Measurements from ENCODE around the gene TAS2R60. TPM values are rescaled to one million over a fixed set of nuclear protein-coding genes. Genes with fewer than 3 reads are reported as not detected.

Gene TAS2R60
- total and polyA plus RNA-seq, 2 of the 4 experiments (the other 2 are of a cell fraction): not detected

DNA sequence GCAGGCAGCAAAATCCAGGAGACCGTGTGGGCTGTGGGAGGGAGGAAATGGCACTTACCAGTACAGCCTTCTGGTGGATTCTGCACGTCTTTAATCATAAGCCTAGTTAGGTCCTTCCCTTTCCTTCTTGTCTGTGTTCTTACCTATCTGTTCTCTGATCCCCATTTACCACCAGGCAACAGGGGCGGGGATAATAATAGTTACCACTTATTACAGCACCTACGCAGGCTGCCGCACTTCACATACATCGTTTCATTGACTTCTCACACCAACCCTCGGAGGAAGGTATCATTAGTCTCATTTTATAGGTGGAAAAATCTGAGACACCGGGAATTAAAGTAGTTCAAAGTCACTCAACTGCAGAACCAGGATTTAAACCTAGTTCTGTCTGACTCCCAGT is 30.1 kb upstream of the TAS2R60 start:
- in situ Hi-C loops (cut with MboI; ENCODE audit: low sequenced_read_pairs): no loop called here
- POLR2A ChIA-PET (ENCODE audit: unreplicated experiment): no interaction called here

More for the DNA sequence above, 30.1 kb upstream of the TAS2R60 start:
- peaks cover 8% of the 10 kb centered on the region for H3K4me1 ChIP-seq (ENCODE audit: control insufficient read depth, insufficient read depth, low read length)
- no CpG with 5 or more reads among the region's 8 CpGs for WGBS, 2 experiments (ENCODE audit: extremely low coverage in 2 of 2, insufficient read length in 1 of 2)
- H3K9me1 ChIP-seq (ENCODE audit: insufficient read depth, low read length): no peaks in the 10 kb centered on the region
- H4K91ac ChIP-seq (ENCODE audit: insufficient read depth, low read depth, low read length): no peak overlapping the region
- H2AFZ ChIP-seq (replicated peaks; ENCODE audit: low read length, poor library complexity): no peak overlapping the region
- no TSS peak for BruUV-seq (replicated peaks)
- dilution Hi-C loops (cut with HindIII; ENCODE audit: low sequenced_read_pairs, unreplicated experiment): no loop called here
- H4K20me1 ChIP-seq (ENCODE audit: insufficient read depth, low read length): no peaks in the 10 kb centered on the region
- H4K8ac ChIP-seq (ENCODE audit: low read depth in 2 of 2, low read length in 2 of 2): no peak overlapping the region
- H3K14ac ChIP-seq (replicated peaks; ENCODE audit: low read depth, low read length): no peak overlapping the region
- no peak overlapping the region for H3K18ac ChIP-seq (ENCODE audit: low read depth, low read length)
- H3K79me1 ChIP-seq (ENCODE audit: low read depth in 1 of 2, low read length in 2 of 2): no peaks in the 10 kb centered on the region
- no peak overlapping the region for H3K27ac ChIP-seq (ENCODE audit: insufficient read depth, low read length)
- H3K9ac ChIP-seq (ENCODE audit: low read depth, low read length): no peak overlapping the region
- CTCF ChIA-PET: no interaction called here
- no peak for DNase-seq
- H4K5ac ChIP-seq (ENCODE audit: low read depth, low read length): no peak overlapping the region
- intact Hi-C loops (cut with micrococcal nuclease): loop anchor here (5.0 kb wide), 2 partner anchors 74 to 156 kb away; no protein-coding TSS in a partner anchor
- no peak overlapping the region for H3K4ac ChIP-seq (ENCODE audit: low read depth, low read length)
- no peak overlapping the region for H3K23ac ChIP-seq (ENCODE audit: low read depth, low read length)
- no peak overlapping the region for H2AK9ac ChIP-seq (replicated peaks; ENCODE audit: low read depth, low read length, poor library complexity)
- no peak overlapping the region for H2BK15ac ChIP-seq (ENCODE audit: low read depth, low read length)
- no peak overlapping the region for H2AK5ac ChIP-seq (ENCODE audit: low read depth, low read length)
- no peak overlapping the region for H2BK20ac ChIP-seq (ENCODE audit: low read depth, low read length)
- ATAC-seq (ENCODE audit: low read depth): no peak
- H3K36me3 ChIP-seq (ENCODE audit: control insufficient read depth, insufficient read depth, low read length): no peaks in the 10 kb centered on the region
- no peaks in the 10 kb centered on the region; the same call in 1 of the 2 replicates for H3K27me3 ChIP-seq (ENCODE audit: control insufficient read depth, insufficient read depth, low read length)
- H3K4me2 ChIP-seq (ENCODE audit: low read depth, low read length): no peak overlapping the region
- TF ChIP-seq CTCF (conservative IDR thresholded peaks at IDR 0.05; ENCODE audit: low read depth, low read length): no peak
- TF ChIP-seq NFE2L2 (IDR thresholded peaks at IDR 0.05; ENCODE audit: low read depth, low read length): no peak
- TF ChIP-seq RCOR1 (IDR thresholded peaks at IDR 0.05; ENCODE audit: insufficient replicate concordance, low read length): no peak
- TF ChIP-seq RAD21 (IDR thresholded peaks at IDR 0.05; ENCODE audit: low read length): no peak
- TF ChIP-seq MXI1 (IDR thresholded peaks at IDR 0.05; ENCODE audit: borderline replicate concordance, low read depth, low read length): no peak
- no peak for TF ChIP-seq SMC3 (IDR thresholded peaks at IDR 0.05; ENCODE audit: low read depth, low read length)
- no peak for TF ChIP-seq RFX5 (IDR thresholded peaks at IDR 0.05; ENCODE audit: low read depth, low read length)
- no peak for TF ChIP-seq FOS (IDR thresholded peaks at IDR 0.05; ENCODE audit: low read depth, low read length)
- H2BK120ac ChIP-seq (ENCODE audit: low read depth, low read length): no peak overlapping the region
- no peaks in the 10 kb centered on the region for H3K9me3 ChIP-seq (ENCODE audit: control insufficient read depth, insufficient read depth, low read length)
- H3K4me3 ChIP-seq (ENCODE audit: insufficient read depth, low read depth, low read length): no peak overlapping the region
- no peak overlapping the region for H2BK5ac ChIP-seq (ENCODE audit: low read depth, low read length, poor library complexity, severe bottlenecking)
- H3K56ac ChIP-seq (ENCODE audit: extremely low read depth, insufficient read depth, low read length): no peak overlapping the region

Measured in IMR-90 (cell line).